Activated T-cell treated with anti-CD3 and anti-CD28 coated beads for 4 hours (primary cell): Measurements from ENCODE around the gene PBX3.

ENCODE experiments used
- DNase-seq: peaks from one replicate; pipeline ENCODE4 v3.0.0-alpha.2; 2020

Gene PBX3

GRCh38 chr9:125911861-125912644 lies 164.9 kb downstream of the PBX3 start:
- DNase-seq: no peak

DNA sequence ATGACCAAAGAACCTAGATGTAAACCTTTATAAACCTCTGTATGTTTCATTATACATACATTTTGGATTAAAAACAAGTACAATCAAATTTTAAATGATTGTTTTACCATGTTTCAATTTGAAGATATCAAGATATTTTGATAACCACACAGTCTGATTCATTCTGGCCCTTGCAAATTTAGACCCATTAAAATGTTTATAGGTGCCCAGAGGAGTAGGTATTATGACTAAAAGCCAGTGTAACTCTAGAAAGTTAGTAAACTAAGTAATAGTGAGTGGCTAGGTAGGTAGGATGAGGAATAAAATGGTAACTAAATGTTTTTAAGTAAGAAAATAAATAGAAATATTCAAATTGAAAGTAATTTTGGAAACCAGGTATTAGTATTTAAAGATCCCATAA lies 165.5 kb downstream of the PBX3 start:
- DNase-seq: no peak

- no peak for DNase-seq
Observed at GRCh38 chr9:125913551-125913950, 166.4 kb downstream of the PBX3 start.

DNA sequence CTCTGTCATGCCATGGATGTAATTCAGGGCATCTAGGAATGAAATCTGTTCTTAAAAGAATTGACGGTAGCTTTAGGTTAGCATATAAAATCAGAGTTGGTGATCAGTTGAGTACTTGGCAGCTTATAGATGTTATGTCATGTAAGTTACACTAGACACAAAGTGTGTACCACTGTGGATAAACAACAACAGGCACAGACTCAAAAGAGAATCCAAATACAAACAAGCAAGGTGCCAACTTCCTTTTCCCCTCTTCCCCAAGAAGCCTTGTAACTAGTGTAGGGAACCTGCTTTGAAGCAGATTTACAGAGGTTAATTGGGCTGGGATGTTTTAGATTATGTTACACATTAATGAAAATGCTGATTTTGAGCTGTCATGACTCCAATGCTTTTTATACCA lies 167.2 kb downstream of the PBX3 start:
- DNase-seq: no peak

GRCh38 chr9:125915606-125916005 lies 168.4 kb downstream of the PBX3 start:
- DNase-seq: no peak

DNA sequence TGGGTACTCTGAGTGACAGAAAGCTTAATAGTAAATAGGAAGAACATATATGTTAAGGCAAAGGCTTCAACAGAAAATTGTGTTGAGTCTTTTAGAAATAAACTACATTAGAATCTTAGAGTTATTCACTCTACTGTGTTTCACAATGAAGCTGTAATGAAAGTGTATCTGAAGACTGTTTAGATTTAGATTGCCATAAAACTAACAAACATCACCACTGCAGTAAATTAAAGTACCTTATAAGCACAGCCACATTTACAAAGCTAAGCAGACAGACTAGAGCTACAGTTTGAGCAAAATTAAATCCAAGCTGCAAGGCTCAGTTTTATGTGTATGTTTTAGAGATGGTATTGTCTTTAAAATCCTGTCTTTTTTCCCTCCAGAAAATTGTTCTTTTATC lies 172.4 kb downstream of the PBX3 start:
- no peak for DNase-seq

DNA sequence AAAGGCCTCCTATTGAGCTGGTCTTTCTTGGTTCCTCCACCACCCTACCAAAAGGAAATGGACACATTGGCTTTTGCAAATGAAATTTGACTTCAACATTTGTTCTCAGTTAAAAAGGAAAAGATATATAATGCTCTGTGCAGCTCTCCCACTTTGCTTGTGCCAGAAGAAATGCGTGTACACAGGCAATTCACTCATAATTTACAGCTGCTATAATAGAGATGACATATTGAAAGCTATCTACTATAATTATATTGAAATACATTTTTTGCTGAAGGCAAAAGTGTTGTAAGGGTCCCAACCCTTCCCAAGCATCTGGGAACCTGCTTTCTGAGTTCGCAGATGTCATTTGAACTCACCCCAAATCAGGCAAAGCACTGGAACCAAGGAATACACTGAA lies 173.2 kb downstream of the PBX3 start:
- no peak for DNase-seq

DNA sequence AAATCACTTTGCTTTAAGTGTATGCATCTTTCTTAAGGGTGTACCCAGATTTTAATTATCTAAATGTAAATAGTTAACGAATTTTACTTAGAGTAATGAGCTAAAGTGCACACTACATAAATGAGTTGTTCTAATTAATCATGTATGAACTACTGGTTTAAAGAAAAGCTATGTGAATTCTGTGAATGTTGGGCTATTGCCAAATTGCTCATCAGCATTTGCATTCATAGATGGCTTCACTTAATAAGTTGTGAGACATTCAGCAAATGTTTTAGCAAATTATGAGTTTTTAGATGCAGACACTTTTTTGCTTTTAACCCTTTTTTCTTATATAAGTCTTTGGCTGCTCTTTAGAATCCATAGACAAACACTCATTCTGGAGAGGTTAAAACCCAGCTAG lies 175.7 kb downstream of the PBX3 start:
- DNase-seq: no peak

GRCh38 chr9:125924351-125924750 lies 177.2 kb downstream of the PBX3 start:
- DNase-seq: no peak

GRCh38 chr9:125926936-125927335 lies 179.8 kb downstream of the PBX3 start:
- DNase-seq: no peak

DNA sequence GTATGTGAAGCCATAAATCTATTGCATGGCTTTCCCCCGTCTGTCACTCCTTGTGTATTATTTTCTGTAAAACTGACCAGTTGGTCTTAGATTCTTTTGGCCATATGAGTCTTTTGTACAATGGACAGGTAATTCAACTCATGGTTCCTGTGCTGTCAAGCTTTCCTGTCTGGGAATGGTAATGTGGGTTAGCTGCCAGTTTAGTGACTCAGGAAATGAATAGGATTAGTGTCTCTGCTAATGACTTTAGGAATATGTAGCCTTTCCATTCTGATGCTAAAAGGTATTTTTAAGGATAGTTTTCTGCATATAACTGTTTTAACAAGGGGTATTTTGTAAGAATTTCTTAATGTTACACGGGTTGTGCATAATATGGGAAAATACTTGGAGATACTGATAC lies 182.7 kb downstream of the PBX3 start:
- no peak for DNase-seq

DNA sequence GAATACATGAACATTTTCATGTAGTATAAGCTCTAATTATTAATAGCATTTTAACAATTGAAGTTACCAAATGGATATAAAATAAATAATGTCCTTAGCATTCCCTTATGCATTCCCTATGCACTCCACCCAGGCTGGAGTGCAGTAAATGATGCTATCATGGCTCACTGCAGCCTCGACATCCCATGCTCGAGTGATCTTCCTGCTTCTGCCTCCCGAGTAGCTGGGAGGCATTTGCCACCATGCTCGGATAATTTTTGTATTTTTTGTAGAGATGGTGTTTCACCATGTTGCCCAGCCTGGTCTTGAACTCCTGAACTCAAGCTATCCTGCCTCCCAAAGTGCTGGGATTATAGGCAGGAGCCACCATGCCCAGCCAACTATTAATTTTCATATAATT lies 184.0 kb downstream of the PBX3 start:
- no peak for DNase-seq

- DNase-seq: no peak
Observed at GRCh38 chr9:125932012-125932411, 184.8 kb downstream of the PBX3 start.

DNA sequence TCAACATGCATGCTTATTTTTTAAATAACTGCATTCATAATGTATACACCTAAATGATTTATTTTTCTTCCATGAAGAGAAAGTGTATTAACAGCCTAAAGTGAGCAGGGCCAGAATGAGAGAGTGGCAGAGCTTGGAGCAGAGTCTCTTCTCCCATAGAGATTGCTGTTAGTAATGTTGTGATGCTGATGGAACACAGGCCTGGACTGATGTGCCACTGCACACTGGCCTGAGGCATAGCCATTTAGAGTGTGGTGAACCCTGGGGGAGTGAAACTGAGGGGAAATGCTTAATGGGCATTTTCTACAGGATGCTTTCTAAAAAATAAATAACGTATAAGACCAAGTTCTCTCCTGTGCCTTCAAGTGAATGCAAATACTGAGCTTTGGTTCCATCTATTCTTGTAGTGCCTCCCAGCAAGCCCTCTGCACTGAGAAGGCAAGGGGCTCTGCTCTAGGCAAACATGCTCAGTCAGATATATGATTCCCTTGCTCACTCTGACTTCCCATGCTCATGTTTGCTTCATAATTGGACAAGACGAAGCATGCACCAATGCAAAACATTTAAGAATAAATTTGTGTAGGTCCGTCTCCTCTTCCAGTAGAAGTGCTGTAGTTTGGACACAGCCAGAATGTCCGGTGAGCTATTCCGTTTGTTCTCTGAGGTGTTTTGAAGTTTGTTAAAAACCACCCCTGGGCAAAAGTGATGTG lies 185.7 kb downstream of the PBX3 start:
- no peak for DNase-seq

DNA sequence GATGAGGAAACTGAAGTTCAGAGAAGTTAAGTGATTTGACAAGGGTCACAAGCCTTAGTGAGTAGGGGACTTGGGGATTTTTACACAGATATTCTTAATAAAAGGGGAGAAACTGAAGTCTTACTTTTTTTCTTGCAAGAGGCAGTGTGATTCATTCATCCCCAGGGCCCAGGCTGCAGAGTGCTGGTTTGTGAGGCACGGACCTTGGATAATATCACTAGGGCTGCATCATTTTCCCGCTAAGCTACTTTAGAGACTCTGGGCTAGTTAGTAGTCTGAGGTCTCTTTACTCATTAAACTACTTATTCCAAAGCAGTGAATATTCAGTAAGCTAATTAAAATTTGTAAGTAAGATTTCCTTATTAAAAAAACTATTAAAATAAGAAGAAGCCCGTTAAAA lies 195.0 kb downstream of the PBX3 start:
- no peak for DNase-seq

DNA sequence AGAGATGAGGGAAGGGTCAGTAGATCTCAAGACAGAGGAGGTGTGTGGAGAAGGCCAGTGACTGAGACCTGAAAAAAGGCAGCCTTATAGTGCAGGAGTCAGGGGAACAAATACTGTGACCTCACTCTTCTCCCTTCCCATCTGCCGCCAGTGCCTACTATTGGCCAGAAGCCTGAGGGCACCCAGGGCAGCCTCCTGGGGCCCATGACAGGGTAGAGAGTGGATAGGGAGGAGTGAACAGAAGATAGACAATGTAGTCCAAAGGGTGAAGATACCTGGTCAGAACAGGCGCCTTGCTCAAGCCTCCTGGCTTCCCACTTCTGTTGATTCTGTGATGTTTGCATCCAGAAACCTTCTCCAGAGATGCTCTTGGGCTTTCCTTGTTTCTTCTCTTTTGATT lies 196.7 kb downstream of the PBX3 start:
- DNase-seq: no peak

DNA sequence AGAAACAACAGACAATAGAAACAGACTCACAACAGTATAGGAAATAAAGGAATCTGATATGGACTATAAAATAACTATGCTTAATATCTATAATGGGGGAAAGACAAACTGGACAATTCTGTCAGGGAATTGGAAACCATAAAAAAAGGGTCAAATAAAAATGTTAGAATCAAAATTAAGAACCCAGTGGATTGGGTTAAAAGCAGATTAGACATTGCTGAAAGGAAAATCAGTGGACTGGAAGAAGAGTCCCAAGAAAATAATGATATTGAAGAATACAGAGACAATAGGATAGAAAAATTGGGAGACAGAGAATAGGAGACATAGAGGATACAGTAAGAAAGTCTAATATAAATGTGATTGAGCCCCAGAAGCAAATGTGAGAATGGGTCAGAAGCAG lies 199.2 kb downstream of the PBX3 start:
- no peak for DNase-seq

DNA sequence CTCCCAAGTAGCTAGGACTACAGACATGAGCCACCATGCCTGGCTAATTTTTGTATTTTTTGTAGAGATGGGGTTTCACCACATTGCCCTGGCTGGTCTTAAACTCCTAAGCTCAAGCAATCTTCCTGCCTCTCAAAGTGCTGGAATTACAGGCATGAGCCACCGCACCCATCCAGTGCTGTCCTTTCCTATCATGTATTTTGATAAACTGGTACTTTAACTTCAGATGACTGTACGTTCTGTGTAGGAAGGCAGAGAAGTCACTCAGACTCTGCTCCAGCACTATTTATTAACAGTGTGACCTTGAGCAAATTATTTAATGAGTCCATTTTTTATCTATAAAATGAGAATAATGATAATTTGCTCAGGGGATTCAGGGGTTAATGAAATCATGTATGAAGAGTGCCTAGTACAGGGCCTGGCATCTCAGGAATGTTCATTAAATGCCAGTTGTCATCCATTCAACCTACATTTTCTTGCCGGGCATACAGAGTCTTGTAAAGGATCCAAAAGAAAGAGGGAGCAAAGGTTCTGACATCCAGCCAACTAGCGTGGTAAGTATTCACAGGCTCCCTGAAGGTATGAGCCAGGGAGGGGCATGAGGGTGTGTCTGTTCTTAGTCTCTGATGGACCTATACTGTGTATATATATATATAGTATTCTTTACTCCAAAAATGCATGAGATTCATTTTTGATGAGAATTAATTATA lies 201.9 kb downstream of the PBX3 start:
- DNase-seq: no peak

DNA sequence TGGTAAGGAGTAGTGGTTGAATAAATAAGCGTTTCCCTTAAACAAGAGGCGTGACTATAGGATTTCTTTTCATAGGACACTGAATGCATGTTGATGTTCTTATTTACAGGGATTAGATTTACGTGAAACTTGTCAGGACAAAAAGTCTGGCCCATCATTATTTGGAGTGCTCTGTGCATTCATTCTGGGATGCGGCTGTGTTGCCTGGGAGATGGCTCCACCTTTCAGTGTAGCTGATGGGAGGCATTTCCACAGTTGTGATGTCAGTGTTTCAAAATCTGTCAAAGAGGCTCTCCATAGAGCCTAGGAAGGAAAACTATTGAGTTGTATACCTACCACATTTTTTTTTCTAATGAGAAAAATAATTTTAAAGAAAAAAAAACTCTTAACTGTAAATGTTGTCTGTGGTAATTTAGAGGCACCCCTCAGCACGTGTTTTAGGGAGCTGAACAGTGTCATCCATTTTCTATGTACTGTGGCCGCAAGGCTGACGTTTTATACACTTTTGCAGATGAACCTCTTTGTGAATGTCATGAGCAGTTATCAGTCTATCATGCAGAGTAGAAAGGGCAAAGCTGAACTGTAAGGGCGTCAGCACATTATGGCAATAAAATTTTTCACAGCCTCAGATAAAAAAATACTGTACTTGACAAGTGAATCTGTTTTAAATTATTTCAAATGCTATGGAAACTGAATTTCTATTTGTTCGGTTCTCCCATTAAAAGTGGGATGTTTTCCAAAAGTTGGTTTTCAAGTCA lies 202.7 kb downstream of the PBX3 start:
- DNase-seq: no peak

DNA sequence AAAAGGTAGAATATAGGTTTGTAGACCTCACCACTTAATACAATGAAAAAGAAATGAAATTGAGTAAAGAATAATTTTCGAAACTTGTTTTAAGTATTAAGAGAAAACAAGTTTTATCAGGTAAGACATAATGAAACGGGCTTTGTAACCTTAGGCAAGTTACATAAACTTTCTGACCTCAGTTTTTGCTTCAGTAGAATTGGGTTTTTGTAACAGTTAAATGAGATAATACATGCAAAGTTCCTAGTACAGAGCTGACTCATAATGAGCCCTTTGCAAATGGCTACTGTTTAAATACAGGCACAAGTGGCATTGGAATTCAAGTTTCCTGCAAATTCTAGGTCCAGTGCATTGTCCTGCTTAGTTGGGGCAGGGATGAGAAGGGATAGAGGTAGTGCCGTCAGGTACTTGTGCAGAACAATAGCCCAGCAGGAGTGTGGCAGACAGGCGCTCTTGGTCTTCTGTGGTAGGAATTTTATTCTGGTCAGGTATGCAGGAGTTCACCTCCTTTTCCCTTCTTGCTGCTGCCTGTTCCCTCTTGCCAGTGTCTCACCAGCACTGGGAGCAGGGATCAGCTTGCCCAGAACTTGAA lies 203.8 kb downstream of the PBX3 start:
- no peak for DNase-seq

- no peak for DNase-seq
Observed at GRCh38 chr9:125953314-125954019, 206.3 kb downstream of the PBX3 start.

DNA sequence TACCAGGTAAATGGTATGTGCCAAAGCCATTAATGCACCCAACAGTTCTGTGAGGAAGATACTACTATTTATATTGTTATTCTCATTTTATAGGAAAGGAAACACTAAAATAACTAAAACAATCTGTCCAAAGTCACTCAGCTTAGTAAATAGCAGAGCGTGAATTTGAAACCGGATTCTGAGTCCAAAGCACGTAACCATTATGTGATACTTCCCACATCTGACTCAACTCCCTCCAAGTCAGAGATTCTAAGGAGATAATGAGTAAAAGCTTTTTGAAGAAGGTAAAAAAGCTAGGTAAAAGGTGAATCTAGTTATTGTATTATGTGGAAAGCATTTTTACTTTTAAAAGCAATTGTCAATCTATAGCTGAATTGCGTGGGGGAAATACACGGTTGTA lies 208.9 kb downstream of the PBX3 start:
- DNase-seq: no peak
